Chondrocyte (in vitro differentiated cells): Measurements from ENCODE around the gene TDRD12. TPM values are rescaled to one million over a fixed set of nuclear protein-coding genes. Genes with fewer than 3 reads are reported as not detected.

Experiments
- DNase-seq: peaks from one replicate; pipeline ENCODE4 v3.0.0; 2021; ENCODE audit warnings: mixed read lengths, low spot score
- H3K27ac Mint-ChIP-seq: one replicate; pipeline ENCODE4 v1.8.0; 2021; ENCODE audit warnings: mild to moderate bottlenecking, moderate library complexity, mixed read lengths; ENCODE audit not compliant: unreplicated experiment
- H3K27me3 Mint-ChIP-seq: 2 replicates; pipeline ENCODE4 v1.8.0; 2021; ENCODE audit warnings: low read depth, mixed read lengths
- H3K36me3 Mint-ChIP-seq: 2 replicates; pipeline ENCODE4 v1.8.0; 2021; ENCODE audit warnings: low read depth, mixed read lengths
- H3K4me1 Mint-ChIP-seq: 2 replicates; pipeline ENCODE4 v1.8.0; 2021; ENCODE audit warnings: low read depth, mild to moderate bottlenecking, mixed read lengths
- H3K4me3 Mint-ChIP-seq: one replicate; pipeline ENCODE4 v1.8.0; 2021; ENCODE audit warnings: mild to moderate bottlenecking, moderate library complexity, mixed read lengths; ENCODE audit not compliant: unreplicated experiment
- H3K9me3 Mint-ChIP-seq: 2 replicates; pipeline ENCODE4 v1.8.0; 2021; ENCODE audit warnings: low read depth, mixed read lengths
- total RNA-seq: library from RNA; stranded (reverse); gene quantifications from 3 replicates; pipeline ENCODE4 v1.2.1, GENCODE V29; 2021
- TF ChIP-seq, protein P1 (sequence below): fragments of 200-600 bp; sonication (generic); IDR thresholded peaks from 2 replicates; pipeline ENCODE4 v1.5.0; 2021; ENCODE audit warnings: antibody characterized with exemption, mild to moderate bottlenecking, moderate library complexity

TDRD12 gene
- total RNA-seq, 1 donor from 2014 or later: 0.22 TPM

DNA sequence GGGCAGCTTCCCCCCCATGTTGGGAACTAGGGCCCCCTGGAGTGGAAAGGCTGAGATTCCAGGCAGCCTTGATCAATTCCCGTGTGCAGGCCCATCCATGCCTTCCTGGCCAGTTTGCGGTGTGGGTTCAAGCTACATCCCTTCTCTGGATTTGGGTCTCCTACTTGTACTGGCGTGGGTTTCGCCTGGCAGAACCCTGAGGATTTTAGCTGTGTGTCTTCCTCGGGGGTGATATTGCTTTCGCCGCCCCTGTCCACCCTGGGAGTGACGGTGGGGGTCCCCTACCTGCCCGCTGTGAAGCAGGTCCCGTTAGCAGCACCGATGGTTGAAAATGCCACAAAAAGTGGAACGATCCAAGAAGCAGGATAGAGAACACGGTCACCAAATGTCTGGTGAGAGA lies 138.6 kb downstream of the TDRD12 start:
- TF ChIP-seq, protein P1, sequence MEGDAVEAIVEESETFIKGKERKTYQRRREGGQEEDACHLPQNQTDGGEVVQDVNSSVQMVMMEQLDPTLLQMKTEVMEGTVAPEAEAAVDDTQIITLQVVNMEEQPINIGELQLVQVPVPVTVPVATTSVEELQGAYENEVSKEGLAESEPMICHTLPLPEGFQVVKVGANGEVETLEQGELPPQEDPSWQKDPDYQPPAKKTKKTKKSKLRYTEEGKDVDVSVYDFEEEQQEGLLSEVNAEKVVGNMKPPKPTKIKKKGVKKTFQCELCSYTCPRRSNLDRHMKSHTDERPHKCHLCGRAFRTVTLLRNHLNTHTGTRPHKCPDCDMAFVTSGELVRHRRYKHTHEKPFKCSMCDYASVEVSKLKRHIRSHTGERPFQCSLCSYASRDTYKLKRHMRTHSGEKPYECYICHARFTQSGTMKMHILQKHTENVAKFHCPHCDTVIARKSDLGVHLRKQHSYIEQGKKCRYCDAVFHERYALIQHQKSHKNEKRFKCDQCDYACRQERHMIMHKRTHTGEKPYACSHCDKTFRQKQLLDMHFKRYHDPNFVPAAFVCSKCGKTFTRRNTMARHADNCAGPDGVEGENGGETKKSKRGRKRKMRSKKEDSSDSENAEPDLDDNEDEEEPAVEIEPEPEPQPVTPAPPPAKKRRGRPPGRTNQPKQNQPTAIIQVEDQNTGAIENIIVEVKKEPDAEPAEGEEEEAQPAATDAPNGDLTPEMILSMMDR: no peak
- no peaks in the 10 kb centered on the region for H3K9me3 Mint-ChIP-seq

DNA sequence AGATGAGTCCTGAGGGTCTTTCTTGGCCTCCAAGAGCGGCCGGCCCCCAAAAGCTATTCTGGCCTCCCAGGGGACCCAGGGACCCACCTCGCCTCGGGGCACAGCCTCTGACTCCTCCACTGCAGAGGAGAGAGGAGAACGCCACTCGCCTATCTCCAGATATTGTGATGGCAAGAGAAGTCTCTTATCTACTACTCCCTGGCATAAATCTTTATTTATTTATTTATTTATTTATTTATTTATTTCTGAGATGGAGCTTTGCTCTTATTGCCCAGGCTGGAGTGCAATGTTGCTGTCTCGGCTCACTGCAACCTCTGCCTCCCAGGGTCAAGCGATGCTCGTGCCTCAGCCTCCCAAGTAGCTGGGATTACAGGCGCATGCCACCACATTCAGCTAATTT lies 139.0 kb downstream of the TDRD12 start:
- H3K9me3 Mint-ChIP-seq: no peaks in the 10 kb centered on the region
- no peaks in the 10 kb centered on the region for H3K36me3 Mint-ChIP-seq
- TF ChIP-seq, protein P1: no peak
- no peaks in the 10 kb centered on the region for H3K27me3 Mint-ChIP-seq
- no peak overlapping the region for H3K4me3 Mint-ChIP-seq
- H3K27ac Mint-ChIP-seq: no peak overlapping the region
- no peaks in the 10 kb centered on the region for H3K4me1 Mint-ChIP-seq
- DNase-seq: peak; percentile 60

More for the DNA sequence above, 138.6 kb downstream of the TDRD12 start:
- no peak overlapping the region for H3K4me3 Mint-ChIP-seq
- no peak overlapping the region for H3K27ac Mint-ChIP-seq
- H3K36me3 Mint-ChIP-seq: no peaks in the 10 kb centered on the region
- H3K4me1 Mint-ChIP-seq: no peaks in the 10 kb centered on the region
- H3K27me3 Mint-ChIP-seq: no peaks in the 10 kb centered on the region
- peak; percentile 63 for DNase-seq

DNA sequence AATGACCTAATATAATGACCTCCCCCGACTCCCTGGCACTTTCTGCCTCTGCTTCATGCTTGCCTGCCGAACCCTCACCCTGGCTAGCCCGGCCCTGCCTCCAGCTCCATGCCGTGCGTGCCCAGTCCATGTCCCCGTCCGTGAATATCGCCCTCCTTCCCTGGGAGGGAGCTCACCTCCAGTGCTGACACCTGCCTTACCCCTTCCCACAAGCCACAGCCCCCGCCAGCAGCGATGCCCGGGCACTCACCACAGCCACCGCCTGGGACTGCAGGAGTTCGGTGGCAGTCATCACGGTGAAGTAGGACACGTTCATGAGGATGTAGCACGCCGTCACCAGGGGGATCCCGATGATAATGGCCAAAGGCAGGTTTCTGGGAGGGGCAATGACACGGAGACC lies 140.0 kb downstream of the TDRD12 start:
- no peaks in the 10 kb centered on the region for H3K9me3 Mint-ChIP-seq
- DNase-seq: peak; percentile 90
- H3K27me3 Mint-ChIP-seq: no peaks in the 10 kb centered on the region
- no peaks in the 10 kb centered on the region for H3K36me3 Mint-ChIP-seq
- no peaks in the 10 kb centered on the region for H3K4me1 Mint-ChIP-seq
- no peak overlapping the region for H3K27ac Mint-ChIP-seq
- H3K4me3 Mint-ChIP-seq: no peak overlapping the region
- TF ChIP-seq, protein P1: no peak

DNA sequence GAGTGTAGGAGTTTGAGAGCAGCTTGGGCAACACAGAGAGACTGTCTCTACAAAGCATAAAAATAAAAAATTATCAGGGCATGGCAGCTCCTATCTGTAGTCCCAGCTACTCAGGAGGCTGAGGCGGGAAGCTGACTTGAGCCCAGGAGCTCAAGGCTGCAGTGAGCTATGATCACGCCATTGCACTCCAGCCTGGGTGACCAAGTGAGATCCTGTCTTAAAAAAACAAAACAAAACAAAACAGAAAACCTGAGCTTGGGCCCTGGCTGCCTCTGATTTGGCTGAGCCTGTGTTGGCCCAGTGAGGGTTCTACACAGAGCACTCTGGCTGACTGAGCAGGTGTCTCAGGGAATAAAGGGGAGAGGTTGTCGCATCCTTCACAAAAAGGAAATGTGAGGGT lies 142.0 kb downstream of the TDRD12 start:
- Mint-ChIP-seq H3K27ac (no peak overlapping the region), H3K4me1 (no peaks in the 10 kb centered on the region)
- TF ChIP-seq, protein P1: no peak

DNA sequence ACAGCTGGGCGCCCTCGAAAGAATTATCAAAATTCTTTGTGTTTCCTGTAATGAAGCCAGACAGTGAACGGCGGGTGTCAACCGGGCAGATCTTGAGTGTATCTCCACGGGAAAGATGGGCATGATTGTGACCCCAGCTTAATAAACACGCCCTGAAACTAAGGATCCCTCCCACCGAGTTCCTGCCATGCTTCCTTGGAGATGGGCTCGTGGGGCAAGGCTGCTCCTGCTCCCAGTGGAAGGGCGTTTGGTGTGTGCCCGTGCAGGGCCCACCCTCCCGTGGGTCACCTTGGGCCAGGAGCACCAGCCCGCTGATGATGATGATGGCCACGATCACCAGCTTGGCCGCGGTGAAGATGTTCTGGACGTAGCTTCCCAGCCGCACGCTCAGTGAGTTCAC lies 142.6 kb downstream of the TDRD12 start:
- Mint-ChIP-seq H3K27ac (no peak overlapping the region), H3K27me3 (no peaks in the 10 kb centered on the region)
- peak; percentile 81 for DNase-seq

More for the DNA sequence above, 142.0 kb downstream of the TDRD12 start:
- DNase-seq: no peak
- Mint-ChIP-seq H3K4me3 (no peak overlapping the region), H3K9me3 (no peaks in the 10 kb centered on the region), H3K27me3 (no peaks in the 10 kb centered on the region), H3K36me3 (no peaks in the 10 kb centered on the region)

More for the DNA sequence above, 142.6 kb downstream of the TDRD12 start:
- Mint-ChIP-seq H3K36me3 (no peaks in the 10 kb centered on the region), H3K9me3 (no peaks in the 10 kb centered on the region), H3K4me1 (no peaks in the 10 kb centered on the region), H3K4me3 (no peak overlapping the region)
- TF ChIP-seq, protein P1: no peak
